Nephron (organoid): Measurements from ENCODE around the gene SEMA5A.

Experiments
- H3K27ac Mint-ChIP-seq, 3 experiments: 2 replicates each; pipeline ENCODE4 v1.8.0; 2020; ENCODE audit warnings: mixed read lengths in 3 of 3, mild to moderate bottlenecking in 2 of 3, moderate library complexity in 1 of 3
- H3K27me3 Mint-ChIP-seq: 2 replicates; pipeline ENCODE4 v1.8.0; 2021; ENCODE audit warnings: low read depth, mild to moderate bottlenecking, moderate library complexity, mixed read lengths
- H3K36me3 Mint-ChIP-seq: 2 replicates; pipeline ENCODE4 v1.8.0; 2020; ENCODE audit warnings: low read depth, mixed read lengths
- H3K4me1 Mint-ChIP-seq: 2 replicates; pipeline ENCODE4 v1.8.0; 2020; ENCODE audit warnings: mixed read lengths
- H3K4me3 Mint-ChIP-seq, 3 experiments: 2 replicates each; pipeline ENCODE4 v1.8.0; 2020; ENCODE audit warnings: mild to moderate bottlenecking in 3 of 3, mixed read lengths in 3 of 3, moderate library complexity in 2 of 3
- H3K9me3 Mint-ChIP-seq: 2 replicates; pipeline ENCODE4 v1.8.0; 2020; ENCODE audit warnings: mixed read lengths
- CTCF ChIP-seq, 3 experiments: fragments of 200-600 bp; sonication (generic); IDR thresholded peaks; one replicate each; pipeline ENCODE4 v1.5.0; 2021; ENCODE audit warnings: antibody characterized with exemption in 3 of 3; ENCODE audit not compliant: unreplicated experiment in 3 of 3

The SEMA5A gene

GRCh38 chr5:9067154-9067553 lies 478.7 kb downstream of the SEMA5A start:
- peaks cover 2% of the 10 kb centered on the region for H3K9me3 Mint-ChIP-seq
- H3K27ac Mint-ChIP-seq = no peak overlapping the region
- peaks cover 7% of the 10 kb centered on the region for H3K4me1 Mint-ChIP-seq
- TF ChIP-seq CTCF (IDR thresholded peaks at IDR 0.05; ENCODE audit: unreplicated experiment in 3 of 3) = no peak
- peaks cover 36% of the 10 kb centered on the region for H3K36me3 Mint-ChIP-seq
- H3K27me3 Mint-ChIP-seq = no peaks in the 10 kb centered on the region
- H3K4me3 Mint-ChIP-seq = no peak overlapping the region

DNA sequence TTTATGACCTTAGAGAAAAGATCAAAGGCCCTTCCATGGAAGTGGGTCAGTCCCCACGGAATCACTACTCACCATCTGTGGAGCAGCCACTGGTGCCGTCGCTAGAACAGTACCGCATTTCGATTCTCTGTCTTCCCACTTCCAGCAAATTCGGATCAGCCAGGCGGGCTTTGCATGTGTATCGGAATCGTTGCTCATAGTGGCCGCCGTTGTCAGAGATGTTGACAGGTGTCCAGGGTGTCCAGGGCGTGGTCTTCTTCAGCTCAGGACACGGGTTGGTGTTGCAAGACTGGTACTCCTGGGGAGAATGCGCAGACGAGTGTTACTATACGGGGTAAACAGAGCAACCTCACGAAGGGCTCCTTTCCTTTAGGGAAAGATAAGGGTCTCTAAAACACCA lies 479.5 kb downstream of the SEMA5A start:
- no peaks in the 10 kb centered on the region for H3K27me3 Mint-ChIP-seq

GRCh38 chr5:9063615-9064245 lies 482.1 kb downstream of the SEMA5A start:
- Mint-ChIP-seq H3K9me3 (no peaks in the 10 kb centered on the region), H3K4me3 (no peak overlapping the region), H3K27ac (no peak overlapping the region), H3K36me3 (peaks cover 52% of the 10 kb centered on the region), H3K27me3 (no peaks in the 10 kb centered on the region), H3K4me1 (peaks cover 13% of the 10 kb centered on the region)
- no peak for TF ChIP-seq CTCF (IDR thresholded peaks at IDR 0.05; ENCODE audit: unreplicated experiment in 3 of 3)

More for the DNA sequence above, 479.5 kb downstream of the SEMA5A start:
- Mint-ChIP-seq H3K4me3 (no peak overlapping the region), H3K4me1 (peaks cover 7% of the 10 kb centered on the region), H3K27ac (no peak overlapping the region), H3K9me3 (no peaks in the 10 kb centered on the region), H3K36me3 (peaks cover 44% of the 10 kb centered on the region)
- no peak for TF ChIP-seq CTCF (IDR thresholded peaks at IDR 0.05; ENCODE audit: unreplicated experiment in 3 of 3)

DNA sequence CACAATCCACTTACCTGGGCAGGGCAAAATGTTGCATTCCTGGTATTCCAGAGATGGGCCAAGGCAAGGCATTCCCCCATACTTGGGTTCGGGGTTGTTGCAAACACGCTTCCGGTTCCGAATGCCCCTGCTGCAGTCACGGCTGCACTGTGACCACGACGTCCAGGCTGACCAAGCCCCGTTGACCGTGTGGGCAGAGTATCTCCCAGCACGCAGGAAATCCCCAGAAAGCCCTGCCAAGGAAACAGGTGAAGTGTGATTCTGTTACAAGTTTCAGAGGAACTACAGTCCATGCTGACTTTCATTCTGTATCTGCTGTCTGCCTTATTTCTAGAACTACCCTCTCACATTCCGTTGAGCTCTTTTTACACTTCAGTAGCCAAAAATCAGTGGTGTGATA lies 483.0 kb downstream of the SEMA5A start:
- no peak for TF ChIP-seq CTCF (IDR thresholded peaks at IDR 0.05; ENCODE audit: unreplicated experiment in 3 of 3)
- no peak overlapping the region for H3K27ac Mint-ChIP-seq
- H3K4me1 Mint-ChIP-seq = peaks cover 20% of the 10 kb centered on the region
- H3K36me3 Mint-ChIP-seq = peaks cover 51% of the 10 kb centered on the region
- no peak overlapping the region for H3K4me3 Mint-ChIP-seq
- no peaks in the 10 kb centered on the region for H3K27me3 Mint-ChIP-seq
- H3K9me3 Mint-ChIP-seq = no peaks in the 10 kb centered on the region

DNA sequence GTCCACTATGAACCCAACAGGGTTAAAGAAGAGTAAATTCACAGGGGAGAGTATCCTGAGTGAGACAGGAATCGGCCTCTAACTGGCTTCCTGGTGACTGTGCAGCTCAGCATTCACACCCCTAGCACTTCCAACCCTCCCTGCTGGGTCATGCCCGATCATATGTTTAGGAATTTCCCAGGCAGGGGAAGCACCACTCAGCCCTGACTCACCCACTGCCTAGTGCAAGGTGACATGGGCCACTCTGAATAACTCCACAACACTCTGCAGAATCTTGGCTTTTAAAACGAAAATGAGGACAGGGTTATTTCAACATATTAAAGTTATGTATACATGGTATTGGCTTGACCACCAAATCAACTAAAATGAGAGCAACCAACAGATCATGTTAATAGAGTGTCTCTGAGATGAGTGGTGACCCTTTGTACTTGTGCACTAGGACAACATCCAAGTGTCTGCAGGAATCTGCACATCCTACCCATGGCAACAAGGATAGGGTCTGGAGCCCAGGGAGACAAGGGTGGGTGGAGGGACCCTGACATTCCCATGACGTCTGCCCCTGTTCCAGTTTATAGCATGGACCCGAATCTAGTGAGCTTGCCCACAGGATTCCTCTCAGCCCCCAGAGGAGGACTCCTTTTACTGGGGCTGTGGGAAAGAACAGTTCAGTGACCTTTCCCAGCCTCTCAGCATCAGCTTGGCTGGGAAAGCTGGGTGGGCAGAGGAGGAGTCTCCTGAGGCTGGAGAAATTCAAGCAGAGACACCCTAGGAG lies 485.8 kb downstream of the SEMA5A start:
- H3K4me1 Mint-ChIP-seq = peaks cover 20% of the 10 kb centered on the region
- no peak for TF ChIP-seq CTCF (IDR thresholded peaks at IDR 0.05; ENCODE audit: unreplicated experiment in 3 of 3)
- peaks cover 48% of the 10 kb centered on the region for H3K36me3 Mint-ChIP-seq
- H3K27me3 Mint-ChIP-seq = no peaks in the 10 kb centered on the region
- H3K27ac Mint-ChIP-seq = peak overlapping the region; percentile 35 to 72 (median 46)
- H3K9me3 Mint-ChIP-seq = no peaks in the 10 kb centered on the region
- H3K4me3 Mint-ChIP-seq = no peak overlapping the region
